ENCODE results near the gene TTC5. TPM values are rescaled to one million over a fixed set of nuclear protein-coding genes. Genes with fewer than 3 reads are reported as not detected.
A peak's percentile ranks its signal among the peaks of the same experiment; 100 is the strongest.
"Not testable (repeated sequence)": the region's sequence is repeated elsewhere in the genome, so short reads cannot be mapped to it uniquely, and the experiment has no call there.

Gene TTC5
- total and polyA plus RNA-seq, 3 experiments from 2014 or later = 21.5 to 35.0 (median 33.2) TPM

- H3K36me3 ChIP-seq (ENCODE audit: insufficient read depth, low read length) = no peaks in the 10 kb centered on the region
- peak within 1 kb of the TSS; percentile 95 for H3K4me3 ChIP-seq (ENCODE audit: low read length)
- POLR2A ChIA-PET = interaction anchor here (0.8 to 2.8 kb wide), 10 partner anchors 10 to 339 kb away, joined by 3 to 37 read pairs (median 8); partner anchors contain the start of genes APEX1, CCNB1IP1 and PIP4P1
- peaks cover 7% of the 10 kb centered on the region for H3K4me1 ChIP-seq (ENCODE audit: insufficient read depth, low read length)
- Mint-ChIP-seq H3K27me3 (peaks cover 0 to 7% of the 10 kb centered on the region in 2 donors), H3K4me3 (peak within 1 kb of the TSS; percentile 90 to 99 (median 98)), H3K4me1 (peaks cover 15 to 27% (median 21%) of the 10 kb centered on the region in 3 donors), H3K9me3 (no peaks in the 10 kb centered on the region), H3K27ac (peak within 1 kb of the TSS; percentile 93 to 99 (median 98)), H3K36me3 (peaks cover 0 to 28% (median 2%) of the 10 kb centered on the region in 3 donors)
- no peaks in the 10 kb centered on the region for H3K9me3 ChIP-seq (ENCODE audit: low read length)
- CTCF ChIA-PET = interaction anchor here (0.5 to 5.0 kb wide), 16 partner anchors 8 to 342 kb away, joined by 3 to 72 read pairs (median 6); partner anchors contain the start of genes APEX1, CCNB1IP1, RNASE4 and TEP1
- H3K27ac ChIP-seq (ENCODE audit: low read depth, low read length) = peak within 1 kb of the TSS; percentile 87
- DNase-seq = peak; percentile 85 to 95 (median 93)
- no peaks in the 10 kb centered on the region for H3K27me3 ChIP-seq (ENCODE audit: insufficient read depth, low read length, poor library complexity, severe bottlenecking)
These were observed 37.5 kb upstream of the TTC5 start, which contains the start of gene PARP2 for GRCh38 chr14:20343092-20343861. TSS of gene PARP2 (plus strand) at chr14:20343635. CDS start at chr14:20343642, 7 bp downstream.

GRCh38 chr14:20341646-20342045, 35.9 kb upstream of the TTC5 start:
- CTCF ChIA-PET = interaction anchor here (0.6 to 5.0 kb wide), 10 partner anchors 11 to 343 kb away, joined by 3 to 72 read pairs (median 11); partner anchors contain the start of genes CCNB1IP1, RNASE4 and TEP1
- Histone ChIP-seq H3K4me1 (ENCODE audit: insufficient read depth, low read length) (peaks cover 7% of the 10 kb centered on the region), H3K9me3 (ENCODE audit: low read length) (no peaks in the 10 kb centered on the region), H3K27ac (ENCODE audit: low read depth, low read length) (peak overlapping the region; percentile 87), H3K27me3 (ENCODE audit: insufficient read depth, low read length, poor library complexity, severe bottlenecking) (no peaks in the 10 kb centered on the region), H3K36me3 (ENCODE audit: insufficient read depth, low read length) (no peaks in the 10 kb centered on the region), H3K4me3 (ENCODE audit: low read length) (no peak overlapping the region)
- Mint-ChIP-seq H3K27me3 (peaks cover 0 to 7% of the 10 kb centered on the region in 2 donors), H3K4me3 (peak overlapping the region in 5 of 7 donors; percentile 42 to 99 (median 98)), H3K27ac (peak overlapping the region in 3 of 8 donors; percentile 25 to 99 (median 99)), H3K4me1 (peaks cover 15 to 27% (median 21%) of the 10 kb centered on the region in 3 donors), H3K9me3 (no peaks in the 10 kb centered on the region), H3K36me3 (peaks cover 0 to 20% (median 2%) of the 10 kb centered on the region in 3 donors)
- DNase-seq = no peak
- POLR2A ChIA-PET = interaction anchor here (0.6 to 2.8 kb wide), 9 partner anchors 9 to 923 kb away, joined by 3 to 37 read pairs (median 4); partner anchors contain the start of genes APEX1 and CCNB1IP1

- not testable (repeated sequence) for H3K36me3 ChIP-seq (ENCODE audit: insufficient read depth, low read length); H3K27me3 ChIP-seq (ENCODE audit: insufficient read depth, low read length, poor library complexity, severe bottlenecking); H3K9me3 Mint-ChIP-seq; H3K9me3 ChIP-seq (ENCODE audit: low read length); H3K4me1 ChIP-seq (ENCODE audit: insufficient read depth, low read length); H3K4me3 ChIP-seq (ENCODE audit: low read length); H3K27me3 Mint-ChIP-seq; H3K27ac ChIP-seq (ENCODE audit: low read depth, low read length); DNase-seq
- CTCF ChIA-PET = interaction anchor here (1.0 to 5.0 kb wide), 5 partner anchors 11 to 272 kb away, joined by 3 to 72 read pairs (median 20); partner anchors contain the start of genes CCNB1IP1 and TEP1
- peaks cover 0 to 18% (median 2%) of the 10 kb centered on the region in 3 donors for H3K36me3 Mint-ChIP-seq
- peak overlapping the region in 1 of 7 donors; percentile 60 for H3K4me3 Mint-ChIP-seq
- H3K27ac Mint-ChIP-seq = peak overlapping the region in 2 of 8 donors; percentile 68 to 78
- POLR2A ChIA-PET = interaction anchor here (1.0 to 1.2 kb wide), 2 partner anchors 269 to 342 kb away, joined by 4 read pairs; no protein-coding TSS in a partner anchor
- H3K4me1 Mint-ChIP-seq = peaks cover 15 to 27% (median 21%) of the 10 kb centered on the region in 3 donors
These were observed 35.3 kb upstream of the TTC5 start for GRCh38 chr14:20341032-20341431.

GRCh38 chr14:20334017-20334416, 28.3 kb upstream of the TTC5 start:
- no peaks in the 10 kb centered on the region for H3K36me3 ChIP-seq (ENCODE audit: insufficient read depth, low read length)
- Mint-ChIP-seq H3K4me3 (no peak overlapping the region), H3K36me3 (peaks cover 0 to 7% (median 0%) of the 10 kb centered on the region in 3 donors), H3K27me3 (no peaks in the 10 kb centered on the region), H3K9me3 (no peaks in the 10 kb centered on the region), H3K4me1 (peaks cover 25 to 38% (median 30%) of the 10 kb centered on the region in 3 donors), H3K27ac (peak overlapping the region in 2 of 8 donors; percentile 29 to 98)
- CTCF ChIA-PET = interaction anchor here (1.1 to 11.0 kb wide), 4 partner anchors 8 to 357 kb away, joined by 3 to 144 read pairs (median 41); partner anchors contain the start of gene PARP2
- no peak overlapping the region for H3K4me3 ChIP-seq (ENCODE audit: low read length)
- H3K9me3 ChIP-seq (ENCODE audit: low read length) = no peaks in the 10 kb centered on the region
- H3K4me1 ChIP-seq (ENCODE audit: insufficient read depth, low read length) = peaks cover 16% of the 10 kb centered on the region
- POLR2A ChIA-PET = interaction anchor here (3.1 kb wide), 1 partner anchor 9 kb away, joined by 37 read pairs; the partner anchor contains the start of gene PARP2
- no peaks in the 10 kb centered on the region for H3K27me3 ChIP-seq (ENCODE audit: insufficient read depth, low read length, poor library complexity, severe bottlenecking)
- DNase-seq = no peak
- no peak overlapping the region for H3K27ac ChIP-seq (ENCODE audit: low read depth, low read length)

GRCh38 chr14:20333494-20333841, 27.7 kb upstream of the TTC5 start:
- no peak for DNase-seq
- Mint-ChIP-seq H3K4me3 (peak overlapping the region; percentile 99 to 100 (median 99)), H3K27ac (peak overlapping the region; percentile 83 to 98 (median 96)), H3K27me3 (no peaks in the 10 kb centered on the region), H3K36me3 (peaks cover 0 to 12% (median 0%) of the 10 kb centered on the region in 3 donors), H3K4me1 (peaks cover 27 to 42% (median 30%) of the 10 kb centered on the region in 3 donors), H3K9me3 (no peaks in the 10 kb centered on the region)
- no peaks in the 10 kb centered on the region for H3K36me3 ChIP-seq (ENCODE audit: insufficient read depth, low read length)
- no peaks in the 10 kb centered on the region for H3K27me3 ChIP-seq (ENCODE audit: insufficient read depth, low read length, poor library complexity, severe bottlenecking)
- peak overlapping the region; percentile 88 for H3K4me3 ChIP-seq (ENCODE audit: low read length)
- ChIA-PET POLR2A (interaction anchor here (3.1 kb wide), 1 partner anchor 9 kb away, joined by 37 read pairs; the partner anchor contains the start of gene PARP2), CTCF (interaction anchor here (1.1 to 11.0 kb wide), 4 partner anchors 9 to 357 kb away, joined by 3 to 144 read pairs (median 41); partner anchors contain the start of gene PARP2)
- H3K9me3 ChIP-seq (ENCODE audit: low read length) = no peaks in the 10 kb centered on the region
- peak overlapping the region; percentile 76 for H3K27ac ChIP-seq (ENCODE audit: low read depth, low read length)
- peaks cover 16% of the 10 kb centered on the region for H3K4me1 ChIP-seq (ENCODE audit: insufficient read depth, low read length)

- H3K4me1 ChIP-seq (ENCODE audit: insufficient read depth, low read length) = peaks cover 16% of the 10 kb centered on the region
- H3K27me3 ChIP-seq (ENCODE audit: insufficient read depth, low read length, poor library complexity, severe bottlenecking) = no peaks in the 10 kb centered on the region
- Mint-ChIP-seq H3K36me3 (peaks cover 0 to 12% (median 0%) of the 10 kb centered on the region in 3 donors), H3K4me3 (peak within 1 kb of the TSS; percentile 99 to 100 (median 99)), H3K4me1 (peaks cover 27 to 45% (median 31%) of the 10 kb centered on the region in 3 donors), H3K9me3 (no peaks in the 10 kb centered on the region), H3K27me3 (no peaks in the 10 kb centered on the region), H3K27ac (peak within 1 kb of the TSS; percentile 83 to 98 (median 96))
- peak within 1 kb of the TSS; percentile 76 for H3K27ac ChIP-seq (ENCODE audit: low read depth, low read length)
- H3K9me3 ChIP-seq (ENCODE audit: low read length) = no peaks in the 10 kb centered on the region
- DNase-seq = peak; percentile 10 to 78 (median 69)
- H3K36me3 ChIP-seq (ENCODE audit: insufficient read depth, low read length) = no peaks in the 10 kb centered on the region
- POLR2A ChIA-PET = interaction anchor here (3.1 kb wide), 1 partner anchor 10 kb away, joined by 37 read pairs; the partner anchor contains the start of gene PARP2
- CTCF ChIA-PET = interaction anchor here (0.8 to 11.0 kb wide), 6 partner anchors 9 to 358 kb away, joined by 3 to 144 read pairs (median 8); partner anchors contain the start of gene PARP2
- peak within 1 kb of the TSS; percentile 88 for H3K4me3 ChIP-seq (ENCODE audit: low read length)
These were observed 27.2 kb upstream of the TTC5 start, which contains the start of gene CCNB1IP1 for GRCh38 chr14:20332788-20333493. TSS of gene CCNB1IP1 (minus strand) at chr14:20333279. CDS start at chr14:20316523, 16,756 bp downstream.

GRCh38 chr14:20332431-20332787, 26.7 kb upstream of the TTC5 start:
- H3K27ac ChIP-seq (ENCODE audit: low read depth, low read length) = peak overlapping the region; percentile 76
- H3K36me3 ChIP-seq (ENCODE audit: insufficient read depth, low read length) = no peaks in the 10 kb centered on the region
- H3K27me3 Mint-ChIP-seq = no peaks in the 10 kb centered on the region
- peaks cover 0 to 12% (median 0%) of the 10 kb centered on the region in 3 donors for H3K36me3 Mint-ChIP-seq
- POLR2A ChIA-PET = interaction anchor here (3.1 kb wide), 1 partner anchor 10 kb away, joined by 37 read pairs; the partner anchor contains the start of gene PARP2
- H3K9me3 ChIP-seq (ENCODE audit: low read length) = no peaks in the 10 kb centered on the region
- no peaks in the 10 kb centered on the region for H3K9me3 Mint-ChIP-seq
- H3K4me3 ChIP-seq (ENCODE audit: low read length) = peak overlapping the region; percentile 88
- no peak for DNase-seq
- peak overlapping the region; percentile 99 to 100 (median 99) for H3K4me3 Mint-ChIP-seq
- CTCF ChIA-PET = interaction anchor here (0.8 to 11.0 kb wide), 5 partner anchors 10 to 349 kb away, joined by 3 to 144 read pairs (median 10); partner anchors contain the start of gene PARP2
- peaks cover 30 to 51% (median 37%) of the 10 kb centered on the region in 3 donors for H3K4me1 Mint-ChIP-seq
- peaks cover 16% of the 10 kb centered on the region for H3K4me1 ChIP-seq (ENCODE audit: insufficient read depth, low read length)
- no peaks in the 10 kb centered on the region for H3K27me3 ChIP-seq (ENCODE audit: insufficient read depth, low read length, poor library complexity, severe bottlenecking)
- H3K27ac Mint-ChIP-seq = peak overlapping the region; percentile 83 to 98 (median 96)
